Mesothelial cell of epicardium (in vitro differentiated cells): ENCODE results near the gene CDH4. TPM values are rescaled to one million over a fixed set of nuclear protein-coding genes. Genes with fewer than 3 reads are reported as not detected.

Source experiments
- DNase-seq, 2 experiments: peaks; one replicate each; pipeline ENCODE4 v3.0.0; 2021; ENCODE audit warnings: low spot score in 2 of 2; ENCODE audit not compliant: unreplicated experiment in 2 of 2
- H3K27ac Mint-ChIP-seq: 2 replicates; pipeline ENCODE4 v1.8.0; 2021; ENCODE audit warnings: mixed read lengths
- H3K27me3 Mint-ChIP-seq: 2 replicates; pipeline ENCODE4 v1.8.0; 2021; ENCODE audit warnings: low read depth, mixed read lengths
- H3K36me3 Mint-ChIP-seq: 2 replicates; pipeline ENCODE4 v1.8.0; 2021; ENCODE audit warnings: mixed read lengths
- H3K4me1 Mint-ChIP-seq: 2 replicates; pipeline ENCODE4 v1.8.0; 2021; ENCODE audit warnings: mixed read lengths
- H3K4me3 Mint-ChIP-seq: 2 replicates; pipeline ENCODE4 v1.8.0; 2021; ENCODE audit warnings: mild to moderate bottlenecking, moderate library complexity, mixed read lengths
- H3K9me3 Mint-ChIP-seq: 2 replicates; pipeline ENCODE4 v1.8.0; 2021; ENCODE audit warnings: mixed read lengths
- CTCF ChIP-seq: fragments of 200-600 bp; sonication (generic); IDR thresholded peaks from one replicate; pipeline ENCODE4 v1.5.0; 2021; ENCODE audit warnings: antibody characterized with exemption; ENCODE audit not compliant: unreplicated experiment
- total RNA-seq: library from RNA; stranded (reverse); gene quantifications from 3 replicates; pipeline ENCODE4 v1.2.1, GENCODE V29; 2021

CDH4 gene
- total RNA-seq, 1 donor from 2014 or later = 1.1 TPM

- no peak for TF ChIP-seq CTCF
- H3K4me1 Mint-ChIP-seq = peaks cover 3% of the 10 kb centered on the region
- no peak overlapping the region for H3K27ac Mint-ChIP-seq
- H3K9me3 Mint-ChIP-seq = no peaks in the 10 kb centered on the region
- no peak for DNase-seq
- no peak overlapping the region for H3K4me3 Mint-ChIP-seq
- no peaks in the 10 kb centered on the region for H3K36me3 Mint-ChIP-seq
- peaks cover 35% of the 10 kb centered on the region for H3K27me3 Mint-ChIP-seq
Measured at GRCh38 chr20:61629602-61630390, 377.7 kb downstream of the CDH4 start.

- Mint-ChIP-seq H3K4me3 (no peak overlapping the region), H3K36me3 (no peaks in the 10 kb centered on the region), H3K9me3 (no peaks in the 10 kb centered on the region), H3K27me3 (peaks cover 35% of the 10 kb centered on the region), H3K4me1 (peaks cover 3% of the 10 kb centered on the region), H3K27ac (no peak overlapping the region)
- TF ChIP-seq CTCF = no peak
- DNase-seq = no peak
Measured at GRCh38 chr20:61630391-61630650, 378.3 kb downstream of the CDH4 start.

- DNase-seq = no peak
- H3K27ac Mint-ChIP-seq = no peak overlapping the region
- peaks cover 3% of the 10 kb centered on the region for H3K4me1 Mint-ChIP-seq
Measured at GRCh38 chr20:61630816-61631215, 378.8 kb downstream of the CDH4 start.

GRCh38 chr20:61631751-61632150 lies 379.7 kb downstream of the CDH4 start:
- no peak for DNase-seq
- Mint-ChIP-seq H3K9me3 (no peaks in the 10 kb centered on the region), H3K4me3 (no peak overlapping the region), H3K36me3 (no peaks in the 10 kb centered on the region), H3K4me1 (peaks cover 3% of the 10 kb centered on the region), H3K27me3 (peaks cover 32% of the 10 kb centered on the region), H3K27ac (no peak overlapping the region)
- TF ChIP-seq CTCF = no peak

More at GRCh38 chr20:61630816-61631215, 378.8 kb downstream of the CDH4 start:
- H3K4me3 Mint-ChIP-seq = no peak overlapping the region
- H3K9me3 Mint-ChIP-seq = no peaks in the 10 kb centered on the region
- TF ChIP-seq CTCF = no peak
- peaks cover 33% of the 10 kb centered on the region for H3K27me3 Mint-ChIP-seq
- H3K36me3 Mint-ChIP-seq = no peaks in the 10 kb centered on the region

GRCh38 chr20:61633004-61633403 lies 380.9 kb downstream of the CDH4 start:
- no peak for TF ChIP-seq CTCF
- no peak overlapping the region for H3K27ac Mint-ChIP-seq
- H3K36me3 Mint-ChIP-seq = no peaks in the 10 kb centered on the region
- H3K4me3 Mint-ChIP-seq = no peak overlapping the region
- no peak for DNase-seq
- peaks cover 40% of the 10 kb centered on the region for H3K27me3 Mint-ChIP-seq
- H3K9me3 Mint-ChIP-seq = no peaks in the 10 kb centered on the region
- peaks cover 3% of the 10 kb centered on the region for H3K4me1 Mint-ChIP-seq
